ENCODE results near the gene METTL9.

DNA sequence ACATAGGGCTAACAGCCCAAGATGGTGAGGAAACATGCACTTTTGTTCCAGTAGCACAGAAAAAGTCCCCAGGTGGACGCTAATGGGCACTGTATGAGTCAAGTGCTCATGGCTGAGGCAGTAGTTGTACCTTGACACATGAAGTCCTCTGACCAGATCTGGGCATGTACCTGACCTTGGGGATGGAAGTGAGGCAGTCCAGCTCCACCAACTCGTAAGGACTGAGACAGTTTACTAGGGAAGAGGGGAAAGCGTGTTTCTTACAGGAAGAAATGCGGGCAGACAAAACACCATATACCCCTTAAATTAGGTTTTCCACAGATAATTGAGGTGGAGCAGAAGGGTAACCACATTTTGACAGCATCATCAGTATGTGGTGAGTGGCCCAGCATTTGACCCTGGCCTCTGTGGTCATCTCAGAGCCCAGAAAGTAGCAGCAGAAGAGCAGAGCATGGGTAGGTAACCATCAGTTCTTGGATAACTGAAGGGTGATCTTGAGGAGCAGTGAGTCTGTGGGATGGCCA lies 32.4 kb upstream of the METTL9 start:
- no peak for TF ChIP-seq POLR2AphosphoS5 (IDR thresholded peaks at IDR 0.05; ENCODE audit: low read depth, low read length)
- no peak for TF ChIP-seq TAF1 (IDR thresholded peaks at IDR 0.05; ENCODE audit: borderline replicate concordance, low read depth, low read length)
- no peak for TF ChIP-seq POLR2A (IDR thresholded peaks at IDR 0.05; ENCODE audit: low read depth, low read length)
